HG03159 (cell line): ENCODE data around the gene TIMP2.
"Not testable (repeated sequence)": the region's sequence is repeated elsewhere in the genome, so short reads cannot be mapped to it uniquely, and the experiment has no call there.

Source experiments
- ATAC-seq: cut with Tn5 transposase; IDR thresholded peaks from one replicate; pipeline ENCODE4 v1.9.1; 2021; ENCODE audit warnings: mild to moderate bottlenecking, moderate library complexity; ENCODE audit not compliant: unreplicated experiment

TIMP2 gene

DNA sequence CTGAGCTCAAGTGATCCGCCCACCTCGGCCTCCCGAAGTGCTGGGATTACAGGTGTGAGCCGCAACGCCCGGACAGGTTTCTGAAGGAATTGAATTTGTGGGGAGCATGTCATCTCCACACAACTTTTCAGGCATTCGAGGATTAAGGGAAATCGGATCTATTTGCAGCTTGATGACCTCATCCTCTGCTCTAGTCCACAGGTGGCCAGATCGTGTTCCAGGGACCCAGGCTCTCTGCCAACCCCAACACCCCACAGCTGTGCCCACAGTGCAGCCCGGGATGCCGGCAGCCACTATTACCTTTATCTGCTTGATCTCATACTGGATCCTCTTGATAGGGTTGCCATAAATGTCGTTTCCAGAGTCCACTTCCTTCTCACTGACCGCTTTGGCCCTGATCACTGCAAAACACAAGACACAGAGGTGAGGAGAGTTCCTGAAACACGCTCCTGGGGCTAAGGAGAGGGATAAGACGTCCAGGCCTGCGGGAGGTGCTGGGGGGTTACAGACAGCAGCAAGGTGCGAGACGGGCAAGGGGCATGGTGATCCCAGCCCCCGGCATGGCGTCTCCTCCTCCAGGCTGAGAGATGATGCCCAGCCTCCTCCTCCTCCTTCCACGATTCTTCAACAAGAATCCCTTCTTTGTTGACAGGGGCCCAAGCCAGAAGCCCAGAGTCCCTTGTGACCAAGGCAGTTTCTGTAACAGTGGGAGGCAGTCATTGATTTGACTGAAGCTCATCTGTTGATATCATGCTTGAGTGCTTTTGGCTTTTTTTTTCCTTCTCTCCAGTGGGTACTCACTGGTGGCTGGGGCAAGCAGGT lies 51.5 kb downstream of the TIMP2 start:
- no peak for ATAC-seq

DNA sequence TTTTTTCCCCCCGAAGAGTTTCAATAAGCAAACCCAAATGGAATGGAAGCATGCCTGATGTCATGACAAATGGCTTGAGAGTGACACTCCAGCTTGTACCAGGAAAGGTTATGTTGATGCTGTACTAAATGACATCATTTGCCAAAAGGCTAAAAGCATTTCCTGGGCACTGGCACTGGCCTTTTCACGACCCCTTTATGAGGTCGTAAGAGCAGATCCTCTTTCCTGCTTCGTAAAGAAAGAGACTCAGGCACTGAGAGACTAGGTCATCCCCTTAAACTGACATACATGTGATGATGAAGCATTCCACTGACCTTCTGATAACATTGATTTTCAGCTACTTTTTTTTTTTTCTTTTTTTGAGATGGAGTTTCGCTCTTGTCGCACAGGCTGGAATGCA lies 52.7 kb downstream of the TIMP2 start:
- no peak for ATAC-seq

DNA sequence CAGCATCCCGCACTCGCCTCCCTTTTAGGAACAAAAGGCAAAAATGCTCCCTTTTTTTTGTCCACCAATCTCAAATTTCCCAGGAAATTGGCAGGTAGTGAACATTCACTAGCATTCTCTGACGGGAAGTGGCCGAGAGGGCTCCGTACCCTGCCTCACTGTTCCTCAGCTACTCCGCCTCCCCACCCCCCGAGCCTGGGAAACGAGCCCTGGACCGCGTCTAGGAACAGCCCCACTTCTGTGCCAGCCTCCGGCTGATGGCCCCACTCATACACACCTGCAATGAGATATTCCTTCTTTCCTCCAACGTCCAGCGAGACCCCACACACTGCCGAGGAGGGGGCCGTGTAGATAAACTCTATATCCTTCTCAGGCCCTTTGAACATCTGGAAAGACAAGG lies 54.6 kb downstream of the TIMP2 start:
- ATAC-seq: no peak

DNA sequence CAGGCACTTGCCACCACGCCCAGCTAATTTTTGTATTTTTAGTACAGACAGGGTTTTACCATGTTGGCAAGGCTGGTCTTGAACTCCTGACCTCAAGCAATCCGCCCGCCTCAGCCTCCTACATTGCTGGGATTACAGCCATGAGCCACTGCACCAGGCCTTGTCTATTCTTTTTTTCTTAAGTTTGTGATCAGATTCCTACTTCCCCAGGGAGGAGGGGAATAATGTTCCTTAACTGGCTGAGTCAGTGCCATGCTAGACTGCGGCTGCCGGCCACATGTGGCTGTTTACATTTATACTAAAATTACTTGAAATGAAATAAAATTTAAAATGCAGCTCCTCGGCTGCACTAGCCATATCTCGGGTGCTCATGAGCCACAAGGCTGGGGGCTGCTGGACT lies 56.8 kb downstream of the TIMP2 start:
- no peak for ATAC-seq

DNA sequence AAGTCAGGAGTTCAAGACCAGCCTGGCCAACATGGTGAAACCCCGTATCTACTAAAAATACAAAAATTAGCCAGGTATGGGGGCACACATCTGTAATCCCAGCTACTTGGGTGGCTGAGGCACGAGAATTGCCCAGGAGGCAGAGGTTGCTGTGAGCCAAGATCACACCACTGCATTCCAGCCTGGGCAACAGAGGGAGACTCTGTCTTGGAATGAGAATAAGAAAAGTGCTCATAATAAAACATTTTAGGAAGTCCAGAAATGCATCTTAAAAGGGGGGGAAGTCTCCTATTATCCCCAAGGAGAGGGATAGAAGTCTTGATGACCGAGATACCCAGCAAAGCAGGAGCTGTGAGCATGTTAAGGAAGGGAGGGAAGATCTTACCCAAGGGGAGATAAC lies 58.1 kb downstream of the TIMP2 start:
- ATAC-seq: not testable (repeated sequence)

DNA sequence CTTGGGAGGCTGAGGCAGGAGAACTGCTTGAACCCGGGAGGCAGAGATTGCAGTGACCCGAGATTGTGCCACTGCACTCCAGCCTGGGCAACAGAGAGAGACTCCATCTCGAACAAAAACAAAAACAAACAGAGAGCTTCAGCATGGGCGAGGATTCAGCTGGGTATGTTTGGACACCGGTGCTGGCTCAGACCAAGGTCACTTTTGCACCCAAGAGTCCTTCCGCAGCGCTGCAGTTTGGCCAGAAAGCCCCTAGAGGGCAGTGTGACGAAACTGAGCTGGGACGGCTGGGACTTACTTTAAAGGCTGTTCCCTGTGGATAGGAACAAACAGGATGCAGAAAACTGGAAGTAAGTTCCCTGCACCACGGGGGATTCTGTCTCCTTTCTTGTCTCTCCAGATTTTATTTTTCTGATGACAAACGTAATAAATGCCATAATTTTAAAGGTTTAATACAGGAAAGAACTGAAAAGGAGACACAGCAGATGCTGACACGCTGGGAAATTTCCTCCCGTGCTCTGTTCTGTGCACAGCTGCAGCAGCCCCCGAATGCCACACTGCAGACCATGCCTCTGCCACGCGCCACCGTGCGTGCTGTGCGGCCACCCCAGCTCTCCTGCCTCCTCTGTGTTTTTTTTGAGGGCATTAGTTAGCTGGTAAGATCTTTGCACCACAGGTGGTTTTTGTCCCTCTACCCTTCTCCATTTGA lies 59.4 kb downstream of the TIMP2 start:
- no peak for ATAC-seq

DNA sequence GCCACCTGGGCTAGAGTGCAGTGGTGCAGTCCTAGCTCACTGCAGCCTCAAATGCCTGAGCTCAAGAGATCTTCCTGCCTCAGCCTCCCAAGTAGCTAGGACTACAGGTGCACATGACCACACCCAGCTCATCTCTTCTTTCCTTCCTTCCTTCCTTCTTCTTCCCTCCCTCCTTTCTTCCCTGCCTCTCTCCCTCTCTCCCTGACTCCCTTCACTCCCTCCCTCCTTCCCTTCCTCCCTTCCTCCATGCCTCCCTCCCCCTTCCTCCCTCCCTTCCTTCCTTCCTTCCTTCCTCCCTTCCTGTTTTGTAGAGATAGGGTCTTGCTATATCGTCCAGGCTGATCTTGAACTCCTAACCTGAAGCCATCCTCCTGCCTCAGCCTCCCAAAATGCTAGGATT lies 61.1 kb downstream of the TIMP2 start:
- no peak for ATAC-seq

DNA sequence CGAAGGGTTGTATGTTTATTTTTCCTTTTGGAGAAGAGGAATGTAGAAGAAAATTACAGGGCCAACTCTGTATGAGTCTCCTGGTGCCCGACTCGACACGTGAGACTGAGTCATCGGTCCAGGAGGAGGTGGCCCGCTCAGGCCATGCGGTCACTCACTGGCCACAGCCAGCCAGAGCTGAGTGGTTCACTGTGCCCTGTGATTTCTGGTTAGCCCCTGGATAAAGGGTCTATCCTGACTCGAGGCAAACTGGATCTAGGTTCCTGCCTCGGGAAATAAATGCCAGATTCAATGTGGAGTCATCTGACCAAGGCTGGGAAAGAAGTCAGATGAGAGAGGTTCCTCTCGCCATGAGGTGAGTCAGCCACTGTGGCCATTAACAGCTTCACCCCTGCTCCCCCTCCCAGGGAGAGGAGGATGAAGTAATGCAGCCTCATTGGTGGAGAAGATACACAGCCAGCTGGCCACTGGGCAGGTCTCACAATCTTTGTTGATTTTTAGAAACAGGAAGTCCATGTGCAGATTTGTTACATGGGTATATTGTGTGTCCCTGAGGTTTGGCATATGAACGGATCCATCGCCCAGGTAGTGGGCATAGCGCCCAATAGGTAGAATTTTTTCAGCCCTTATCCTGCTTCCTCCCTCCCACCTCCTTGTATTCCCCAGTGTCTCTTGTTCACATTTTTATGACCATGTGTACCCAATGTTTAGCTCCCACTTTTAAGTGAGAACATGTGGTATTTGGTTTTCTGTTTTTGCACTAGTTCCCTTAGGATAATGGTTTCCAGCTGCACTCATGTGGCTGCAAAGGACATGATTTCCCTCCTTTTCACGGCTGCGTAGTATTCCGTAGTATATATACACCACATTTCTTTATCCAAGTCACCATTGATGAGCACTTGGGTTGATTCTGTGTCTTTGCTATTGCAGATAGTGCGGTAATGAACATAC lies 62.8 kb downstream of the TIMP2 start:
- ATAC-seq: no peak

DNA sequence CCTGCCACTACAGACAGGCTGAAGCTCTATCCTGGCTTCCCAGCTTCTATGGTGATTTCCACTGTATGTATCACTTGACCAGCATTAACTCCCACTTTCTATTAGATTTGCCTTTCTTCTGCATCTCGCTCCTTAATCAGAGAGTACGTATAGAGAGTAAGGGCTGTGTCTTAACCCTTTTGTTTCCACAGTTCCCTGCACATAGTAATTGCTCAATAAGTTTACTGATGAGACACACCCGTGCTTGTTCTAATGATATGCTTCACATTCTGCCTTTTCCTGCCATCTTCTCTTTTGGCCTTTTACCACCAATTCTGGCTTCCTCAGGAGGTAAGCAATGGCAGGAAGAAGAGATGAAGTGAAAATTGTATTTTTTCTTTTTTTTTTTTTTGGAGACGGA lies 64.0 kb downstream of the TIMP2 start:
- no peak for ATAC-seq

DNA sequence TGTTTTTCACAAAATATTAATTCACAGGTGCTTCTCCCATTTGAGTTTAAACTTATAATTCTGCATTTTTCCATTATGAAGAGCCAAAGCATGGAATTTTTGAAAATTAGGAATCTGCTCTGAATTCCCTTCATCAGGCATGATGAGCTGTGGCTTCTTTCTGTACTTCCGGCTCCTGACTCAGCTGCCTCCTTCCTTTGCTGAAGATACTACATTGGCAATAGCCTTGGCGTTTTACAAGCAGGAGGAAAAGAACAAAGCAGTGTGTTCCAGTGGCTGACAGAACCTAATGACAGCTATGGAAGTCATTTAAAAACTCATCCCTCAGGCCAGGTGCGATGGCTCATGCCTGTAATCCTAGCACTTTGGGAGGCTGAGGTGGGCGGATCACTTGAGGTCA lies 66.1 kb downstream of the TIMP2 start:
- ATAC-seq: no peak

DNA sequence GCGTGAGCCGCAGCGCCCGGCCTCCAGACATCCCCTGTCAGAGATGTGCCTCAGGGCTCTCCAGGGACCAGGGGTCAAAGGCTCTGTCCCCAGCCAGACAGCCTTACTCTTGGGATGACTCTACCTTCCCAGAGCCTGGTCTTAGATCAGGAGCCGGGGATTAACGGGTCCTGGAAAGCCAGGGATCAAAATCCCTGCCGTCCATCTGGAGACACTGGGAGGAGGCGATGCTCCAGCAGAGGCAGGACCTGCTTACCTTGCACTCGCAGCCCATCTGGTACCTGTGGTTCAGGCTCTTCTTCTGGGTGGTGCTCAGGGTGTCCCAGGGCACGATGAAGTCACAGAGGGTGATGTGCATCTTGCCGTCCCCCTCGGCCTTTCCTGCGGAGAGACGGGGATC lies 67.9 kb downstream of the TIMP2 start:
- no peak for ATAC-seq

DNA sequence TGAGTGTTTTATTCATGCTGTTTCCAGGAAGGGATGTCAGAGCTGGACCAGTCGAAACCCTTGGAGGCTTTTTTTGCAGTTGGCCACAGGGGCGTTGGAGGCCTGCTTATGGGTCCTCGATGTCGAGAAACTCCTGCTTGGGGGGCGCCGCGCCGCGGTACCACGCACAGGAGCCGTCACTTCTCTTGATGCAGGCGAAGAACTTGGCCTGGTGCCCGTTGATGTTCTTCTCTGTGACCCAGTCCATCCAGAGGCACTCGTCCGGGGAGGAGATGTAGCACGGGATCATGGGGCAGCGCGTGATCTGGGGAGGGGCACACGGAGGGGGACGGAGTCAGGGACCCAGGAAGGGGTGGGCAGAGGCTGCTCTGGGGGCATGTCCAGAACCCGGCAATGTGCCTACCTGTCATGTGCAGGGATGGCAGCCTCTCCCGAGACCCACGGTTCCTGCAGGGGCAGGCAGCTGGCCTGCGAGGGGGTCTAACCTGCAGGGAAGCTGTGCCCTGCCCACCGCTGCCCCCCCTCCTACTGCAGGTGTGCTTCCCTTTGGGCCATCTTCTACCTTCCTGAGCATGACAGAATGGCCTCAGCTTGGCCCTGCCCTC lies 69.5 kb downstream of the TIMP2 start:
- ATAC-seq: no peak

DNA sequence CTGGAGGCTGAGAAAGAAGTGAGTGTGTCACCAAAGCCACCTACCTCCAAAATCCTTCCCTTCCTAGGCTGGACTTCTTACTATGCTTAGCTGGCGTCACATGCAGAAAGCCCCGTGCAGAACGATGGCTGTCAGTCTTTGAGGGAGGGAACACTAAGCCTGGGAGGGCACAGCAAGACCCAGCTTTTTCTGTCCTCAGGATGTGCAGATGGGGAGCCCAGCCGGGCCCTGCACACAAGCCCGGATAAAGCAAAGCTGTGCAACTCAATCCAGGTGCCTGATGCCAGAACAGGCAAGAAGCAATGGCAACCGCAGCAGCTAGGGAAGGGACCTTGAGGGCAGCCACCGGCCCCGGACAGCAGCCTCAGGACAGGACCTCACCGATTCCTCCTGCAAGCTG lies 70.7 kb downstream of the TIMP2 start:
- ATAC-seq: no peak

DNA sequence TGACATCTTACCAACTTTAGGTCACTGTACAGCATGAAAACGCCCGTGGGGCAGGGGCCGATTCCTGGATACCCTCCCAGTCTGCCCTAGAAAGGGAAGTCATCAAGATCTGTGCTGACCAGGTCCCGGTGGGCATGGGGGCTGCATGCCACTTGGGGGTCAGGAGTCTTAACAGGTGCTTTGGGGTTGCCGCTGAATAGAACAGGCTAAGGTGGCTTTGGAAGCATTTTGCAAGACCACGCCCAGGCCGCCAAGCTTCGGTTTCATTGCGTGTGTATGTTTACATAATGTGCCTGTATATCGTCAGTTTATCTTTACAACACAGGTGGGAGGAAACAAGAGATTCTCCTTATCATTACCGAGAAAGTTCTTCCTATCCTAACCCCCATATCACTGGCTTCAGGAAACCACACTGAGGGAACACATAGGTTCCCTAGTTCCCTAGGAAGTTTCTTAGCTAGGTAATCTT lies 71.2 kb downstream of the TIMP2 start:
- no peak for ATAC-seq

DNA sequence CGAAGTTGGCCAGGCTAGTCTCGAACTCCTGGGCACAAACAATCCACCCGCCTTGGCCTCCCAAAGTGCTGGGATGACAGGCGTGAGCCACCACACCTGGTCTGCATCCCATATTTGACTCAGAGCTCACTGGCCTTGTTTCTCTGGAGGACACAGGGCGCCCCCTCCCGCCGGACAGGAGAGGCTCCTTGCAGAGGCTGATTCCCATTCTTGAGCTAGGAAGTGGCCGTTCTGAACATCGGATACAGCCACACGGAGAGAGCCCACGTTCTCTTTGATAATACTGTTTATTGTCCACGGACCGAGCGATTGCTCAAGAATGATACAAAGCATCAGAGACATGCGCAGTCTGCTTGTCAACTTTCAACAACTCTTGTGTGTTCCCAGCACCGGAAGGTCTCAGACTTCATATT lies 72.5 kb downstream of the TIMP2 start:
- no peak for ATAC-seq

DNA sequence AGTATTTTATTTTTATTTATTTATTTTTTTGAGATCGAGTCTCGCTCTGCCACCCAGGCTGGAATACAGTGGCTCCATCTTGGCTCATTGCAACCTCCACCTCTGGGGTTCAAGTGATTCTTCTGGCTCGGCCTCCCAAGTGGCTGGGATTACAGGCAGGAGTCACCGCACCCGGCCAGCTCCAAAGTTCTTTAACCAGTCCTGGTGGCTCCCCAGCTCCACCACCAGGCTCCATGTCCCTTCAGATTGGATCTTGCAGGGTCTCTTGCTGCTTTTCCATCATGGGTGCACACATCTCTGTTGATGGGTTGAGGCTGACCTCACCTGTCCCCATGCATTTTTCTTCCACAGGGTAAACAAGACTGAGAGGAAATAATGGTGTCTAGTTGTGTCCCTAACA lies 76.2 kb downstream of the TIMP2 start:
- ATAC-seq: no peak

DNA sequence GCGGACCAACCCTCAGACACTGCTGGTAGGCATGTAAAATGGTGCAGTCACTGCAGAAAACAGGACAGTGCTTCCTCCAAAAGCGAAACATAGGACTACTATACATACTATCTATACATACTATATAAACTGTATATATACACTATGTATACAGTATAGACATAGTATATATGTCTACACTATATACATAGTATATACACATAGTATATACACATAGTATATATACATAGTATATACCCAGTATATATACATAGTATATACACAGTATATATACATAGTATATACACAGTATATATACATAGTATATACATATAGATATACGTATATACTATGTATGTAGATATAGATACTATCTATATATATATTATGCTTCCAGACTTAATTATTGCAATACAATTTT lies 78.1 kb downstream of the TIMP2 start:
- ATAC-seq: no peak

DNA sequence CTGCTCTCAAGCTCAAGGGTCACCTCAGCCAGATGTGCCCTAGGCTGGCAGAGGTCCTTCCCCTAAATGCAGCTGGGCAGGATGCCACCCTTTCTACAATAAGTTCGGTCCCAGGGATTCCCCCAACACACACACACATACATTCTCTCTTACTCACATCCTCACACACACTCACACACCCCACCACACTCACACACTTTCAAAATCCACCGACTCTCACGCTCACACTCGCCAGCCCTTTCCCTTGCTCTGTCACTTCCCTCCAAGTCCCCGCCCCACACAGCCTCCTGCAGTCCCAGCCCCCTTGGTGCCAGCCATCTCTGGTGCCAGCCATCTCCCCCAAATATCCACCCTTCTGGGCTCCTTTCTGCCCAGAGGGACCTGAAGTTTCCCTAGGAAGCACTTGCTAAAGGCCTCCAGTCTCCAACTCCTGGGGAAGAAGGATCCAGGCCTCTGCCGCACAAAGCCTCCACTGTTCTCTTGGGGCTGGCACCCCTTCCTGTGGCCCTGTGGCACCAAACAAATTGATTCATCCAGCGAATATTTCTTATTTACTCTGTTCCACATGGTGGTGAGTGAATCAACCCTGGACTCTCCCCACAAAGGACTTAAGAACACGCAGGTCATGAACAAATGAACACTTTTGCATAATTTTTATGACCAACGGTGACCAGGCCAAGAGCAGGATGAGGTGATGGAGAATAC lies 80.7 kb downstream of the TIMP2 start:
- no peak for ATAC-seq

DNA sequence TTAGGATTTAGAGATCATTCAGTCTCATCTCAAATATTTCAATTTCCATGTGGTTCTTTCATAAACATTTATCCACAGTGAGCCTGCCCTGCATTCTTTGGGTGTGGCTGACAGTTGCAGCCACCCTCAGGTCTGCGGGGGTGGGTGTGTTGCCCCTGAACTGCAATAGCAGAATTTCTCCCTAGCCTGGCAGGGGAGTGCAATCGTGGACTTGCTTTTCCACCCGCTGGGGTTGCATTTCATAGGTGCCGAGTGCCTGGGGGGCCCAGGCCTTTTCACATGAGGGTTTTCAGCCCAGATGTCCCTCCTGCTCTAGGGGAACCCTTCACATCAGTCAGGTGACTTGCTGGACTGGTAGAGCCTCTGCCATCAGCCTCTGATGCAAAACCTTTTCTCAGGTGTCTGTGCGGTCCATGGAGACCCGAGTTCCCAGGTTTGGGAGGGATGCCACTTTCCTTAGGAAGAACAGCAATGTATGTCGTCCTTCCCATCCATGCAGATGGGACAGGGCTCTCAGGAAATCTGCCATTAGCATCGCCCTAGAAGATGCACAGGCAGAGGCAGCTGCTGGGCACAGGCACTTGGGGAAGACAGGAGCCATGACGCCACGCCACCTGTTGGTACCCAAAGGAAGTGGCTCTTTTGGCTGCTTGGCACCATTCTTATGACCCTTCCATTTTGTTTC lies 82.2 kb downstream of the TIMP2 start:
- no peak for ATAC-seq
